Muscle of leg (tissue), 16 donors: ENCODE results near the gene SLC5A1. TPM values are rescaled to one million over a fixed set of nuclear protein-coding genes. Genes with fewer than 3 reads are reported as not detected.

Source experiments
- DNase-seq: peaks from one replicate; pipeline ENCODE4 v3.0.0; 2013
- H3K27ac ChIP-seq: one replicate; pipeline ENCODE4 v1.5.1; 2013; ENCODE audit warnings: mild to moderate bottlenecking, low read length, control low read depth
- H3K27me3 ChIP-seq: one replicate; pipeline ENCODE4 v1.6.1; 2013; ENCODE audit warnings: low read length; ENCODE audit not compliant: control insufficient read depth, insufficient read depth
- H3K36me3 ChIP-seq: one replicate; pipeline ENCODE4 v1.6.1; 2013; ENCODE audit warnings: low read length; ENCODE audit not compliant: control insufficient read depth, insufficient read depth
- H3K4me1 ChIP-seq: one replicate; pipeline ENCODE4 v1.6.1; 2013; ENCODE audit warnings: low read length; ENCODE audit not compliant: control insufficient read depth, insufficient read depth
- H3K4me3 ChIP-seq: one replicate; pipeline ENCODE4 v1.5.1; 2013; ENCODE audit warnings: low read length, control low read depth
- H3K9me3 ChIP-seq: replicated peaks from 2 replicates; pipeline ENCODE4 v1.6.1; 2013; ENCODE audit warnings: low read depth, low read length; ENCODE audit not compliant: control insufficient read depth
- WGBS: methylation state at CpG from one replicate; pipeline ENCODE4 v1.1.5; 2013; ENCODE audit warnings: missing lambda C conversion rate; ENCODE audit not compliant: insufficient coverage; 5-methylcytosine and 5-hydroxymethylcytosine counted together
- long read RNA-seq, 11 donors: transcript quantifications; one replicate each; lab custom pipeline, GENCODE V29; 2026
- polyA plus RNA-seq, 8 donors: library from polyadenylated mRNA; unstranded; fragments of 120-200 nt; gene quantifications; one replicate each; pipeline versions ENCODE4 v1.2.1 to v1.2.3, GENCODE V29; 2013; ENCODE audit warnings: inconsistent platforms in 1 of 8, low replicate concordance in 1 of 8; ENCODE audit not compliant: insufficient read length in 8 of 8, insufficient read depth in 1 of 8
- total RNA-seq: library from RNA; stranded (reverse); fragments of 120-200 nt; gene quantifications from one replicate; pipeline ENCODE4 v1.2.4, GENCODE V29; 2013

SLC5A1 gene
- total RNA-seq (0.58 TPM), polyA plus RNA-seq (10 to 100 TPM in 1 of 8 donors, 1 to 10 TPM in 7; 3.3 to 16.1 (median 3.8) TPM)
- long read RNA-seq, donor 1: 0 reads
- long read RNA-seq, donor 2: 0 reads
- long read RNA-seq, donor 3, full-length matches to known transcripts: 1 of 1 reads
- long read RNA-seq, donor 3, partial matches to known transcripts: 0 of 1 reads
- long read RNA-seq, donor 3, other reads (novel, unspliced or antisense): 0 of 1 reads
- long read RNA-seq, donor 4: 0 reads
- long read RNA-seq, donor 5: 0 reads
- long read RNA-seq, donor 6, full-length matches to known transcripts: 1 of 1 reads
- long read RNA-seq, donor 6, partial matches to known transcripts: 0 of 1 reads
- long read RNA-seq, donor 6, other reads (novel, unspliced or antisense): 0 of 1 reads
- long read RNA-seq, donor 7: 0 reads
- long read RNA-seq, donor 8: 0 reads
- long read RNA-seq, donor 9: 0 reads
- long read RNA-seq, donor 10, full-length matches to known transcripts: 1 of 6 reads
- long read RNA-seq, donor 10, partial matches to known transcripts: 5 of 6 reads
- long read RNA-seq, donor 10, other reads (novel, unspliced or antisense): 0 of 6 reads
- long read RNA-seq, donor 11, full-length matches to known transcripts: 1 of 1 reads
- long read RNA-seq, donor 11, partial matches to known transcripts: 0 of 1 reads
- long read RNA-seq, donor 11, other reads (novel, unspliced or antisense): 0 of 1 reads

- WGBS: 45% methylated on average over 21 of the region's 21 CpGs
- no peak for DNase-seq
- peaks cover 35% of the 10 kb centered on the region for H3K27me3 ChIP-seq
- H3K4me3 ChIP-seq: no peak within 1 kb of the TSS
- no peaks in the 10 kb centered on the region for H3K4me1 ChIP-seq
- no peak within 1 kb of the TSS for H3K27ac ChIP-seq
- no peaks in the 10 kb centered on the region for H3K9me3 ChIP-seq
- no peaks in the 10 kb centered on the region for H3K36me3 ChIP-seq
Observed at GRCh38 chr22:32042924-32043323, at the start of gene SLC5A1. TSS of gene SLC5A1 (plus strand) at chr22:32043261. CDS start at chr22:32043282, 21 bp downstream.

GRCh38 chr22:31995046-31995445, 48.0 kb upstream of the SLC5A1 start:
- no peaks in the 10 kb centered on the region for H3K36me3 ChIP-seq

DNA sequence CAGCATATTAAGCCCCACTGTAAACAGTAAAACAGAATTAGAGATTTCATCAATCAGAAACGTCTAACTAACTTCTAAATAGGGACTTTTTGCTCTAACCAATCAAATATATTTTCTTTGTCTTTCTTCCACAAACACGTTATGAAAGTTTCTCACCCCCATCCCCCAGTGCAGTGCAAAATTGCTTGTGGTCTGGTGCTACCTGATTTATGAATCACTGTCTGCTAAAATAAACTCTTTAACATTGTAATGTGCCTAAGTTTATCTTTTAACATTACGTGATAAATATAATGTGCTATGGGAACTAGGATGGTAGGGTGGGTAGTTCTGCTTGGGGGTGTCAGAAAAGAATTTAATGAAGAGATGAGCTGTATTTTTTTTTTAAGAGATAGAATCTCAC, 47.3 kb upstream of the SLC5A1 start:
- no peak for DNase-seq
- no peaks in the 10 kb centered on the region for H3K9me3 ChIP-seq
- H3K4me1 ChIP-seq: no peaks in the 10 kb centered on the region
- H3K27me3 ChIP-seq: peaks cover 2% of the 10 kb centered on the region
- 86% methylated on average over 1 of the region's 3 CpGs for WGBS
- H3K36me3 ChIP-seq: no peaks in the 10 kb centered on the region
- H3K4me3 ChIP-seq: no peak overlapping the region
- H3K27ac ChIP-seq: no peak overlapping the region

More at GRCh38 chr22:31995046-31995445, 48.0 kb upstream of the SLC5A1 start:
- Histone ChIP-seq H3K9me3 (no peaks in the 10 kb centered on the region), H3K27ac (no peak overlapping the region), H3K27me3 (peaks cover 2% of the 10 kb centered on the region), H3K4me1 (no peaks in the 10 kb centered on the region), H3K4me3 (no peak overlapping the region)
- DNase-seq: no peak
- 100% methylated on average over 1 of the region's 3 CpGs for WGBS

- no peaks in the 10 kb centered on the region for H3K36me3 ChIP-seq
- H3K9me3 ChIP-seq: no peaks in the 10 kb centered on the region
- no peaks in the 10 kb centered on the region for H3K4me1 ChIP-seq
- WGBS: no CpG with 5 or more reads among the region's 3 CpGs
- H3K4me3 ChIP-seq: no peak overlapping the region
- DNase-seq: no peak
- H3K27ac ChIP-seq: no peak overlapping the region
- H3K27me3 ChIP-seq: peaks cover 2% of the 10 kb centered on the region
Observed at GRCh38 chr22:31998784-31999385, 44.2 kb upstream of the SLC5A1 start.

DNA sequence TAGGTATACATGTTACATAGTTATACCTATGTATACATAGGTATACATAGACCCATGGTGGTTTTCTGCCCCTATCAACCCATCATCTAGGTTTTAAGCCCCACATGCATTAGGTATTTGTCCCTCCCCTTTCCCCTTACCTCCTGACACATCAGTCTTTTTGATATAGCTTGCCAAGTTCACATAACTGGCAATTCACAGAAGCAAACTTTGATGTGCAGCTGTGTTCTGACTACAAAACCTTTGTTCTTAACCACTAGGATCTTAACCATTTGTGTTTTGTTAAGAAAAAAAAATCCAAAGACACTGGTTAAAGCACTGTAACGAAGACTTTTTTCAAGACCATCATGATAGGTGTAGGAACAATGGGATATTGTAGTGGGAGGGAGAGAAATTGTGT, 42.9 kb upstream of the SLC5A1 start:
- no peaks in the 10 kb centered on the region for H3K9me3 ChIP-seq
- H3K4me1 ChIP-seq: no peaks in the 10 kb centered on the region
- H3K4me3 ChIP-seq: no peak overlapping the region
- H3K27ac ChIP-seq: no peak overlapping the region
- no CpG with 5 or more reads among the region's 1 CpG for WGBS
- H3K36me3 ChIP-seq: no peaks in the 10 kb centered on the region
- peaks cover 2% of the 10 kb centered on the region for H3K27me3 ChIP-seq
- DNase-seq: no peak

DNA sequence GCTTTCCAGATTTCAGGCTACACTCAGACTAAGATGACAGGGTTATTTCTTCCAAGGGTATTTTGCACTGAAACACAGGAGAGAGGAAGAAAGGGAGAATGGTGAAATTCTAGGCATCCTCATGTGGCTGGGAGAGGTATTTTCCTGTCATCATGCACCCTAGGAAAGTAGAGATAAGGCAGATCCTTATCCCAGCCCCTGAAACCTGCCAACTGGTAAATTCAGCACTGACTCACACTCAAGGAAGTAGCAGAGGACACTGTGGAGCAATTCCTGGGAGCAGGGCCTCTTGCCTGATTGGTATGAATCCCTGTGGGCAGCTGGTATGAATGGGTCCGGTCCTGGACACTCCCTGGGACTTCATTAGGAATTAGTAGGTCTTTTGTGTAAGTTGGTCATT, 37.6 kb upstream of the SLC5A1 start:
- Histone ChIP-seq H3K27me3 (no peaks in the 10 kb centered on the region), H3K36me3 (no peaks in the 10 kb centered on the region), H3K4me1 (no peaks in the 10 kb centered on the region), H3K4me3 (no peak overlapping the region), H3K9me3 (no peaks in the 10 kb centered on the region), H3K27ac (no peak overlapping the region)
- WGBS: 50% methylated on average over 1 of the region's 1 CpG
- no peak for DNase-seq

DNA sequence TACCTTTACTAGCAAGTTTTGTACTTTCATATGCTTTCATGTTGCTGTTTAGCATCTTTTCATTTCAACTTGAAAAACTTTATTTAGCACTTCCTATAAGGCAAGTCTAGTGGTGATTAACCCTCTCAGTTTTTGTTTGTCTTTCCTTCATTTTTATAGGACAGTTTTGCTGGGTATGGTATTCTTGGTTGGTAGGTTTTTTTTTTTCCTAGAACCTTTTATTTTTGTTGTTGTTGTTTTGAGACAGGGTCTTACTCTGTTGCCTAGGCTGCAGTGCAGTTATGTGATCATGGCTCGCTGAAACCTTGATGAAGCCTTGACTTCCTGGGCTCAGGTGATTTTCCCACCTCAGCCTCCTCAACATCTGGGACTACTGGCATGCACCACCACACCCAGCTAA, 29.9 kb upstream of the SLC5A1 start:
- peaks cover 11% of the 10 kb centered on the region for H3K9me3 ChIP-seq
- no peaks in the 10 kb centered on the region for H3K27me3 ChIP-seq
- no CpG with 5 or more reads among the region's 1 CpG for WGBS

GRCh38 chr22:32016081-32016480, 27.0 kb upstream of the SLC5A1 start:
- WGBS: 95% methylated on average over 5 of the region's 5 CpGs
- H3K36me3 ChIP-seq: no peaks in the 10 kb centered on the region

More for the DNA sequence above, 29.9 kb upstream of the SLC5A1 start:
- H3K4me1 ChIP-seq: no peaks in the 10 kb centered on the region
- DNase-seq: no peak
- no peak overlapping the region for H3K4me3 ChIP-seq
- H3K27ac ChIP-seq: no peak overlapping the region
- H3K36me3 ChIP-seq: no peaks in the 10 kb centered on the region

DNA sequence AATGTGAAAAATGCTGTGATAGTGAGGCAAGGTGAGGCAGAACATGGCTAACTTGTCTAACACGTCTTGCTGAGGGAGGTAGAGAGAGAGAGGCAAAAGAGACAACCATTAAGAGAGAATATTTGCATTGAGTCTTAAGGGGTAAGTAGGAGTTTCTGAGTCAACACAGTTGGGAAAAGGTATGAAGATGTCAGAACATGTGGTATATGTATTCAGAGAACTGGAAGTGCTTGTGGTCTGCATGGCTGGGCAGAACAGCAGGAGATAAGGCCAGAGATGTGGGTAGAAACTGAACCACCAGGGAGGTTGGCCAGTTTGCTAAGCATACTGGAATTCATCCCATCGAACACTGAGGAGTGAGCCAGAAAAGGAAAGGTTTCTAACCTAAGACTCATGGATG, 25.0 kb upstream of the SLC5A1 start:
- 55% methylated on average over 1 of the region's 2 CpGs for WGBS
- no peak overlapping the region for H3K4me3 ChIP-seq
- no peak overlapping the region for H3K27ac ChIP-seq
- H3K9me3 ChIP-seq: peaks cover 9% of the 10 kb centered on the region
- no peaks in the 10 kb centered on the region for H3K27me3 ChIP-seq
- no peaks in the 10 kb centered on the region for H3K4me1 ChIP-seq
- no peaks in the 10 kb centered on the region for H3K36me3 ChIP-seq
- no peak for DNase-seq

More at GRCh38 chr22:32016081-32016480, 27.0 kb upstream of the SLC5A1 start:
- Histone ChIP-seq H3K27me3 (no peaks in the 10 kb centered on the region), H3K4me1 (no peaks in the 10 kb centered on the region), H3K27ac (no peak overlapping the region), H3K4me3 (no peak overlapping the region), H3K9me3 (peaks cover 11% of the 10 kb centered on the region)
- no peak for DNase-seq

DNA sequence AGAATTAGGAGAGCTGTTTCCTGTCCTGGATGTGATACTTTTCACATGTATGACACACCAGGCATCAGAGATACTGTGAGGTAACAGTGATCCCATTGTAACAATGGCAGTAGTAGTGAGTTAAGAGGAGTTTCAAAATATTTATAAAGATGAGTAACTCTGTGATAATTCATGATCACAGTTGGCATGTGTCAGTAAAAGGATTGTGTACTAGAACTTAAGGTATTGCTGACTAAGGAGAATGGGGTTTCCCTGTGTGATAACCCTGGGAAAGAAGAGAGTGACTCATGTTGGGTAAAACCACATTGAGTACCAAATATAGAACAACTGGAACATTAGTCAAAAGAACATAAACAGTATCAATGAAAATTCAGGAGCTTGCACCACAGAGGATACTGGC, 22.9 kb upstream of the SLC5A1 start:
- no peak overlapping the region for H3K4me3 ChIP-seq
- H3K36me3 ChIP-seq: no peaks in the 10 kb centered on the region
- DNase-seq: no peak
- no peak overlapping the region for H3K27ac ChIP-seq
- no peaks in the 10 kb centered on the region for H3K9me3 ChIP-seq
- H3K4me1 ChIP-seq: no peaks in the 10 kb centered on the region
- no peaks in the 10 kb centered on the region for H3K27me3 ChIP-seq
